Prostate gland (tissue), 2 donors: ENCODE measurements around the gene AP5S1. TPM values are rescaled to one million over a fixed set of nuclear protein-coding genes. Genes with fewer than 3 reads are reported as not detected.

Experiments
- DNase-seq: peaks from one replicate; pipeline ENCODE4 v3.0.0-alpha.2; 2019; ENCODE audit warnings: low spot score
- H3K27ac ChIP-seq, 2 donors: fragments of 200-600 bp; sonication (generic); 2 replicates each; pipeline ENCODE4 v1.5.1; 2017 to 2019
- H3K27me3 ChIP-seq: fragments of 200-600 bp; sonication (generic); replicated peaks from 2 replicates; pipeline ENCODE4 v1.5.1; 2019; ENCODE audit not compliant: insufficient read depth
- H3K36me3 ChIP-seq, 2 donors: fragments of 200-600 bp; sonication (generic); 1 replicate in 1 of 2; 2 replicates in 1 of 2; pipeline versions ENCODE4 v1.5.1 to v1.8.1; 2017 to 2019
- H3K4me1 ChIP-seq: fragments of 200-600 bp; sonication (generic); replicated peaks from 2 replicates; pipeline ENCODE4 v1.5.1; 2019
- H3K4me3 ChIP-seq, 2 donors: fragments of 200-600 bp; sonication (generic); 2 replicates each; pipeline ENCODE4 v1.5.1; 2017 to 2019
- H3K9me3 ChIP-seq: fragments of 200-600 bp; sonication (generic); 2 replicates; pipeline ENCODE4 v1.5.1; 2017
- CTCF ChIP-seq, 4 experiments: fragments of 200-600 bp in 2 of 4; fragments of 450-650 bp in 2 of 4; sonication (generic) in 2 of 4; IDR thresholded peaks; 1 replicate in 3 of 4; 2 replicates in 1 of 4; pipeline ENCODE4 v1.5.1; 2016 to 2019; ENCODE audit warnings: antibody characterized with exemption in 4 of 4, mild to moderate bottlenecking in 2 of 4, moderate library complexity in 2 of 4
- POLR2A ChIP-seq: fragments of 450-650 bp; IDR thresholded peaks from one replicate; pipeline ENCODE4 v1.6.1; 2016; ENCODE audit warnings: antibody characterized with exemption, mild to moderate bottlenecking
- POLR2AphosphoS5 ChIP-seq: sonication (generic); formaldehyde crosslinking; IDR thresholded peaks from one replicate; pipeline ENCODE4 v1.6.1; 2017; ENCODE audit warnings: antibody characterized with exemption
- WGBS: methylation state at CpG from one replicate; pipeline ENCODE4 v1.1.5; 2018; 5-methylcytosine and 5-hydroxymethylcytosine counted together
- intact Hi-C: fragments of 100-400 bp; cut with DNase I; formaldehyde crosslinking; loops from one replicate; pipeline ENCODE4 v1.14.2; 2022
- total RNA-seq, 2 donors: library from RNA; depleted of rRNA; stranded (reverse); fragments of >200 nt; gene quantifications; one replicate each; pipeline ENCODE4 v1.1.0, GENCODE V29; 2016

Gene AP5S1
- total RNA-seq, 2 donors from 2014 or later, result 21.1 to 28.0 TPM

GRCh38 chr20:3777716-3778629 is 42.4 kb upstream of the AP5S1 start:
- DNase-seq, result no peak
- TF ChIP-seq POLR2AphosphoS5, result no peak
- peak in 1 of 4 experiments; percentile 28 for TF ChIP-seq CTCF (IDR thresholded peaks at IDR 0.05)
- WGBS, result 10% methylated on average over 49 of the region's 70 CpGs
- intact Hi-C loops, result loop anchor here (5.0 kb wide), 1 partner anchor 61 kb away; no protein-coding TSS in a partner anchor
- H3K4me1 ChIP-seq, result peaks cover 4% of the 10 kb centered on the region
- peak overlapping the region; percentile 27 to 35 for H3K4me3 ChIP-seq
- H3K27ac ChIP-seq, result no peak overlapping the region
- no peaks in the 10 kb centered on the region for H3K9me3 ChIP-seq
- H3K27me3 ChIP-seq, result no peaks in the 10 kb centered on the region
- H3K36me3 ChIP-seq, result no peaks in the 10 kb centered on the region

- peaks cover 9% of the 10 kb centered on the region for H3K4me1 ChIP-seq
- intact Hi-C loops, result loop anchor here (5.0 kb wide), 1 partner anchor 62 kb away; no protein-coding TSS in a partner anchor
- no peaks in the 10 kb centered on the region for H3K27me3 ChIP-seq
- H3K36me3 ChIP-seq, result no peaks in the 10 kb centered on the region
- H3K9me3 ChIP-seq, result no peaks in the 10 kb centered on the region
- no peak for DNase-seq
- WGBS, result 66% methylated on average over 14 of the region's 18 CpGs
- no peak overlapping the region for H3K4me3 ChIP-seq
- H3K27ac ChIP-seq, result no peak overlapping the region
- TF ChIP-seq POLR2A, result no peak
- no peak for TF ChIP-seq POLR2AphosphoS5
- no peak for TF ChIP-seq CTCF (IDR thresholded peaks at IDR 0.05)
Measured at GRCh38 chr20:3778976-3779375, 41.4 kb upstream of the AP5S1 start.

DNA sequence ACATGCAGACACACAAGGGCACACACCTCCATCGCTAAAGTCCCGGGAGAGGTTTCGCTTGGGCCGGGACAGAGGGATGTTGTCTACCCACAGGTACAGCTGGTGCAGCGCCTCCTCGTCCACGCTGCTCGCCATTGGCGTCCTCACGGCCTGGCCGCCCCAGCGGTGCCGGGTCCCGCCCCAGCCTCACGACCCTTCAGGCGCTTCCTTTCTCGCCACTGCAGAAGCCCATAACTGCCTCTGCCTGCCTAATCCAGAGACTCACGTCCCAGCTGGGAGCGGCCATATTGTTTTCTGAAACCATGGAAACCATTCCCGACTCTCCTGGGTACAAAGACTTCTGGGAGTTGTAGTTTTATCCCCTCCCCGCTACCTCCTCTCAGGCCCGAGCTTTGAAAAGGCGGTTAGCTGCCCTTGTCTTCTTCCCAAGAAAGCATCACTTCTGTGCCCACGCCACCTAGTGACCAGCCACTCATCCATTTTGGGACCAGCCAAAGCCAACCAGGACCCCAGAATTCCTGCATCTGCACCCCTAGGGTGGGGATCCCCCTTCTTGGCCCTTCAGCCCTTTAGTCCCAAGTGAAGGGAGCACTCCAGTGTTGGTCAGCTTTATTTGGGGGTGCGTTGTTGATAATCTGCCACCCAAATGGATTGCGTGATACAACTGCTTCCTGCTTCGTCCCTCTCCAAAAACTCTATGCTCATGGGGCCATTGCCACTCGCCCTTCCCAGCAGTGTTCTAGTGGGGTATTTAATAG is 39.0 kb upstream of the AP5S1 start, which contains the start of gene SPEF1:
Gene SPEF1, minus strand, starts transcription at position 296 of the 758 bp plus-strand sequence. Its CDS starts 161 bp downstream, at position 135.
- Histone ChIP-seq H3K4me1 (peaks cover 22% of the 10 kb centered on the region), H3K36me3 (no peaks in the 10 kb centered on the region), H3K9me3 (no peaks in the 10 kb centered on the region), H3K27me3 (no peaks in the 10 kb centered on the region), H3K27ac (peak within 1 kb of the TSS; percentile 42 to 44), H3K4me3 (peak within 1 kb of the TSS; percentile 12 to 32)
- peak; percentile 86 for TF ChIP-seq POLR2AphosphoS5
- TF ChIP-seq POLR2A, result no peak
- TF ChIP-seq CTCF (IDR thresholded peaks at IDR 0.05), result peak in 3 of 4 experiments; percentile 35 to 48 (median 44)
- 14% methylated on average over 28 of the region's 28 CpGs for WGBS
- intact Hi-C loops, result no loop called here
- peak; percentile 76 for DNase-seq

- no peaks in the 10 kb centered on the region for H3K9me3 ChIP-seq
- peak overlapping the region; percentile 42 to 44 for H3K27ac ChIP-seq
- intact Hi-C loops, result no loop called here
- no peaks in the 10 kb centered on the region for H3K27me3 ChIP-seq
- 57% methylated on average over 6 of the region's 6 CpGs for WGBS
- TF ChIP-seq POLR2AphosphoS5 (no peak), CTCF (IDR thresholded peaks at IDR 0.05) (no peak), POLR2A (no peak)
- H3K4me1 ChIP-seq, result peaks cover 22% of the 10 kb centered on the region
- no peak for DNase-seq
- H3K4me3 ChIP-seq, result no peak overlapping the region
- H3K36me3 ChIP-seq, result no peaks in the 10 kb centered on the region
Measured at GRCh38 chr20:3782597-3782996, 37.8 kb upstream of the AP5S1 start.
